Measurements from ENCODE around the gene THAP5. TPM values are rescaled to one million over a fixed set of nuclear protein-coding genes. Genes with fewer than 3 reads are reported as not detected.

THAP5 gene
- total RNA-seq (10 to 100 TPM; 24.2 to 32.9 (median 28.9) TPM), polyA plus RNA-seq (1 to 10 TPM; 7.2 to 8.9 TPM)
- long read RNA-seq, donor 1, transcript THAP5-203 (3 exons, 3,306 nt): major isoform, 28 of 38 reads
- long read RNA-seq, donor 1, partial matches to known transcripts: 1 of 38 reads
- long read RNA-seq, donor 1, other reads (novel, unspliced or antisense): 4 of 38 reads
- long read RNA-seq, donor 2, transcript THAP5-203 (3 exons, 3,306 nt): major isoform, 35 of 53 reads
- long read RNA-seq, donor 2, transcript THAP5-208 (2 exons, 880 nt): minor isoform, 11 of 53 reads
- long read RNA-seq, donor 2, partial matches to known transcripts: 1 of 53 reads
- long read RNA-seq, donor 2, other reads (novel, unspliced or antisense): 1 of 53 reads
- long read RNA-seq, donor 3, transcript THAP5-208 (2 exons, 880 nt): minor isoform, 14 of 49 reads
- long read RNA-seq, donor 3, transcript THAP5-203 (3 exons, 3,306 nt): major isoform, 20 of 49 reads
- long read RNA-seq, donor 3, partial matches to known transcripts: 0 of 49 reads
- long read RNA-seq, donor 3, other reads (novel, unspliced or antisense): 9 of 49 reads

DNA sequence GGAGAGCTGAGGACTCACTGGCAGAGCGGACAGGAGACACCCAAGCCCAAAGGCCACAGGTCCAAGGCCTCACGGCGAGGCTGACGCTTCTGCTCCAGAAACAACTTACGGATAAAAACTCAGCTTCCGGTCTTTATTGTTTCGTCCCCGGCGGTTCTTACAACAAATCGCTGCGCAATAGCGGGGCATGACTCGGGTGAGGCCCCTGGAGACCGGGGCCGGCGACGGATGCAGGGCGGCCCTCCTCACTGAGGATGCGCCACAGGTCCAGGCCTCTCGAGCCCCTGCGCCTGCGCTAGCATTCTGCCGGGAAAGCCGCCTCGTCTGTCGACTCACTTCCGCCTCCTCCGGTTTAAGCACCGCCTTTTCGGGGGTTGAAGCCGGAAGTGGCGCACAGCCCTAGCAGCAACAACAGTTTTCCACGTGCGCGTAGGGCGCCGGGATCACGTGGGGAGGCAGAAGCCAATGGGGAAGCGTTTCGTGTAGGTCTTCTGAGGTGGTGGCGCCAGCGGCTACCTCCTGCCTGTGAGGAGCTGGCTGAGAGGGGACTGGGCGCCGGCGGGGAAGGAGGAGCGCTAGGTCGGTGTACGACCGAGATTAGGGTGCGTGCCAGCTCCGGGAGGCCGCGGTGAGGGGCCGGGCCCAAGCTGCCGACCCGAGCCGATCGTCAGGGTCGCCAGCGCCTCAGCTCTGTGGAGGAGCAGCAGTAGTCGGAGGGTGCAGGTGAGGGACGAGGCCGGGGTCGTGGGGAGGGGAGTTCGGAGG is at the start of gene THAP5, which contains the start of gene DNAJB9:
Gene THAP5 (minus strand): TSS at position 326 of the 765 bp plus-strand sequence. CDS start 137 bp downstream, at position 189.
Gene DNAJB9 (plus strand): TSS at position 494 of the 765 bp plus-strand sequence. CDS start 1,853 bp downstream, outside the sequence.
- DNase-seq (peak; percentile 99), ATAC-seq (peak; percentile 97 to 100 (median 98))
- Histone ChIP-seq H3K4me1 (peaks cover 0 to 70% (median 52%) of the 10 kb centered on the region in 9 donors), H3K4me3 (peak within 1 kb of the TSS; percentile 53 to 97 (median 86)), H3K27ac (peak within 1 kb of the TSS; percentile 86 to 99 (median 97)), H3K36me3 (peaks cover 0 to 44% (median 16%) of the 10 kb centered on the region in 9 donors), H3K27me3 (no peaks in the 10 kb centered on the region), H3K9me3 (no peaks in the 10 kb centered on the region)
- TF ChIP-seq, protein P1, sequence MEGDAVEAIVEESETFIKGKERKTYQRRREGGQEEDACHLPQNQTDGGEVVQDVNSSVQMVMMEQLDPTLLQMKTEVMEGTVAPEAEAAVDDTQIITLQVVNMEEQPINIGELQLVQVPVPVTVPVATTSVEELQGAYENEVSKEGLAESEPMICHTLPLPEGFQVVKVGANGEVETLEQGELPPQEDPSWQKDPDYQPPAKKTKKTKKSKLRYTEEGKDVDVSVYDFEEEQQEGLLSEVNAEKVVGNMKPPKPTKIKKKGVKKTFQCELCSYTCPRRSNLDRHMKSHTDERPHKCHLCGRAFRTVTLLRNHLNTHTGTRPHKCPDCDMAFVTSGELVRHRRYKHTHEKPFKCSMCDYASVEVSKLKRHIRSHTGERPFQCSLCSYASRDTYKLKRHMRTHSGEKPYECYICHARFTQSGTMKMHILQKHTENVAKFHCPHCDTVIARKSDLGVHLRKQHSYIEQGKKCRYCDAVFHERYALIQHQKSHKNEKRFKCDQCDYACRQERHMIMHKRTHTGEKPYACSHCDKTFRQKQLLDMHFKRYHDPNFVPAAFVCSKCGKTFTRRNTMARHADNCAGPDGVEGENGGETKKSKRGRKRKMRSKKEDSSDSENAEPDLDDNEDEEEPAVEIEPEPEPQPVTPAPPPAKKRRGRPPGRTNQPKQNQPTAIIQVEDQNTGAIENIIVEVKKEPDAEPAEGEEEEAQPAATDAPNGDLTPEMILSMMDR (IDR thresholded peaks at IDR 0.05): peak in 1 of 9 donors; percentile 19
- intact Hi-C loops (cut with DNase I): loop anchor here in 8 of 10 donors (1.0 to 5.0 kb wide), 3 partner anchors 42 to 43 kb away; partner anchors contain the start of gene PNPLA8 (in 8 of the 8)
- WGBS, 2 donors: 0% methylated on average over 65 of the region's 65 CpGs

GRCh38 chr7:108618056-108618455 is 48.5 kb upstream of the THAP5 start:
- no peaks in the 10 kb centered on the region for H3K27me3 ChIP-seq
- H3K36me3 ChIP-seq: no peaks in the 10 kb centered on the region
- H3K4me3 ChIP-seq: no peak overlapping the region
- WGBS, 2 donors: 83 to 90% methylated on average over 3 of the region's 3 CpGs
- TF ChIP-seq, protein P1 (IDR thresholded peaks at IDR 0.05): no peak
- H3K4me1 ChIP-seq: peaks cover 0 to 16% (median 0%) of the 10 kb centered on the region in 9 donors
- H3K27ac ChIP-seq: peak overlapping the region in 1 of 10 donors; percentile 32
- intact Hi-C loops (cut with DNase I): no loop called here
- ATAC-seq (no peak), DNase-seq (no peak)
- no peaks in the 10 kb centered on the region for H3K9me3 ChIP-seq

DNA sequence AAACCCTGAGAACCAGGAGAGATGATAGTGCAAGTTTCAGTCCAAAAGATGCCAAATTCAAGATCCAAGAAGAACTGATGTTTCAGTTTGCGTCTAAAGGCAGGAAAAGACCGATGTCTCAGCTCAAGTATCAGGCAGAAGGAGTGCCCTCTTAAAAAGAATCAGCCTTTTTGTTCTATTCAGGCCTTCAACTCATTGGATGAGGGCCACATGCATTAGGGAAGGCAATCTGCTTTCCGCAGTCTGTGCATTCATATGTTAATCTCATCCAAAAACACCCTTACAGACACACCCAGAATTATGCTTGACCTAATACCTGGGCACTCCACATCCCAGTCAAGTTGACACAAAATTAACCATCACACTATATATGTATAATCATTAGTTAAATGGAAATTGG is 45.4 kb upstream of the THAP5 start:
- intact Hi-C loops (cut with DNase I): no loop called here
- 77 to 81% methylated on average over 3 of the region's 3 CpGs for WGBS, 2 donors

More for the DNA sequence above, 45.4 kb upstream of the THAP5 start:
- peaks cover 0 to 16% (median 0%) of the 10 kb centered on the region in 9 donors for H3K4me1 ChIP-seq
- no peak for ATAC-seq
- DNase-seq: no peak
- H3K27me3 ChIP-seq: peaks cover 0 to 5% (median 0%) of the 10 kb centered on the region in 7 donors
- H3K9me3 ChIP-seq: no peaks in the 10 kb centered on the region
- no peaks in the 10 kb centered on the region for H3K36me3 ChIP-seq
- H3K4me3 ChIP-seq: no peak overlapping the region
- TF ChIP-seq, protein P1 (IDR thresholded peaks at IDR 0.05): no peak
- no peak overlapping the region for H3K27ac ChIP-seq

Measured in heart right ventricle (tissue), 16 donors.